Measurements from ENCODE around the gene IER3IP1.

GRCh38 chr18:47108998-47109405, 67.2 kb downstream of the IER3IP1 start:
- TF ChIP-seq CTCF (IDR thresholded peaks at IDR 0.05 in 4 of 5, conservative IDR thresholded peaks at IDR 0.05 in 1 of 5) (no peak), POLR2A (IDR thresholded peaks at IDR 0.05) (no peak)
